DOHH2 (cell line): ENCODE measurements around the gene FXYD3.

ENCODE experiments used
- H3F3A ChIP-seq: fragments of 200-600 bp; sonication (generic), shearing (Covaris generic); 2 replicates; pipeline ENCODE4 v1.6.0; 2016; ENCODE audit warnings: antibody characterized with exemption, mild to moderate bottlenecking; ENCODE audit not compliant: control insufficient read depth, insufficient read depth
- H3K27ac ChIP-seq: fragments of 200-600 bp; sonication (generic); 2 replicates; pipeline ENCODE4 v1.5.1; 2014; ENCODE audit warnings: low read depth, mild to moderate bottlenecking, low read length, moderate library complexity
- H3K27me3 ChIP-seq: fragments of 200-600 bp; sonication (generic); 2 replicates; pipeline ENCODE4 v1.6.1; 2014; ENCODE audit warnings: mild to moderate bottlenecking, low read length, mixed read lengths; ENCODE audit not compliant: control insufficient read depth
- H3K36me3 ChIP-seq: fragments of 200-600 bp; sonication (generic); 2 replicates; pipeline ENCODE4 v1.6.1; 2014; ENCODE audit warnings: mild to moderate bottlenecking, low read length, moderate library complexity, mixed read lengths; ENCODE audit not compliant: control insufficient read depth
- H3K4me1 ChIP-seq: fragments of 200-600 bp; sonication (generic); 2 replicates; pipeline ENCODE4 v1.6.1; 2014; ENCODE audit warnings: mild to moderate bottlenecking, low read length, mixed read lengths; ENCODE audit not compliant: control insufficient read depth
- H3K4me2 ChIP-seq: fragments of 200-600 bp; sonication (generic); 2 replicates; pipeline ENCODE4 v1.6.0; 2014; ENCODE audit warnings: mild to moderate bottlenecking, low read length, moderate library complexity
- H3K4me3 ChIP-seq: fragments of 200-600 bp; sonication (generic); 2 replicates; pipeline ENCODE4 v1.5.1; 2014; ENCODE audit warnings: mild to moderate bottlenecking, low read length, mixed read lengths
- H3K79me2 ChIP-seq: fragments of 200-600 bp; sonication (generic); 2 replicates; pipeline ENCODE4 v1.6.1; 2014; ENCODE audit warnings: mild to moderate bottlenecking, low read length, mixed read lengths; ENCODE audit not compliant: control insufficient read depth
- H3K9me2 ChIP-seq: fragments of 200-600 bp; sonication (generic); replicated peaks from 2 replicates; pipeline ENCODE4 v1.6.1; 2014; ENCODE audit warnings: mild to moderate bottlenecking, low read length, mixed read lengths; ENCODE audit not compliant: control insufficient read depth
- H3K9me3 ChIP-seq: fragments of 200-600 bp; sonication (generic); 2 replicates; pipeline ENCODE4 v1.6.1; 2014; ENCODE audit warnings: antibody characterized with exemption, low read length, mixed read lengths; ENCODE audit not compliant: control insufficient read depth, insufficient read depth
- H4K20me1 ChIP-seq: fragments of 200-600 bp; sonication (generic); 2 replicates; pipeline ENCODE4 v1.6.0; 2014; ENCODE audit warnings: low read depth, mild to moderate bottlenecking, antibody characterized with exemption, low read length, moderate library complexity; ENCODE audit not compliant: control insufficient read depth, insufficient read depth
- EZH2phosphoT487 ChIP-seq: fragments of 200-600 bp; sonication (generic); IDR thresholded peaks from 2 replicates; pipeline ENCODE4 v1.6.1; 2017; ENCODE audit warnings: borderline replicate concordance, mild to moderate bottlenecking, antibody characterized with exemption, low read length, moderate library complexity, mixed read lengths
- TF ChIP-seq, protein P1 (sequence below): fragments of 200-600 bp; sonication (generic); IDR thresholded peaks from one replicate; pipeline ENCODE4 v1.5.1; 2014; ENCODE audit warnings: antibody characterized with exemption, mild to moderate bottlenecking, low read depth, low read length; ENCODE audit not compliant: poor library complexity, severe bottlenecking

FXYD3 gene

GRCh38 chr19:35136977-35137702 lies 21.5 kb downstream of the FXYD3 start:
- peaks cover 14% of the 10 kb centered on the region for H3K27me3 ChIP-seq
- H3K79me2 ChIP-seq: no peaks in the 10 kb centered on the region
- no peak for TF ChIP-seq EZH2phosphoT487
- TF ChIP-seq, protein P1, sequence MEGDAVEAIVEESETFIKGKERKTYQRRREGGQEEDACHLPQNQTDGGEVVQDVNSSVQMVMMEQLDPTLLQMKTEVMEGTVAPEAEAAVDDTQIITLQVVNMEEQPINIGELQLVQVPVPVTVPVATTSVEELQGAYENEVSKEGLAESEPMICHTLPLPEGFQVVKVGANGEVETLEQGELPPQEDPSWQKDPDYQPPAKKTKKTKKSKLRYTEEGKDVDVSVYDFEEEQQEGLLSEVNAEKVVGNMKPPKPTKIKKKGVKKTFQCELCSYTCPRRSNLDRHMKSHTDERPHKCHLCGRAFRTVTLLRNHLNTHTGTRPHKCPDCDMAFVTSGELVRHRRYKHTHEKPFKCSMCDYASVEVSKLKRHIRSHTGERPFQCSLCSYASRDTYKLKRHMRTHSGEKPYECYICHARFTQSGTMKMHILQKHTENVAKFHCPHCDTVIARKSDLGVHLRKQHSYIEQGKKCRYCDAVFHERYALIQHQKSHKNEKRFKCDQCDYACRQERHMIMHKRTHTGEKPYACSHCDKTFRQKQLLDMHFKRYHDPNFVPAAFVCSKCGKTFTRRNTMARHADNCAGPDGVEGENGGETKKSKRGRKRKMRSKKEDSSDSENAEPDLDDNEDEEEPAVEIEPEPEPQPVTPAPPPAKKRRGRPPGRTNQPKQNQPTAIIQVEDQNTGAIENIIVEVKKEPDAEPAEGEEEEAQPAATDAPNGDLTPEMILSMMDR: no peak
- H3K4me3 ChIP-seq: no peak overlapping the region
- no peaks in the 10 kb centered on the region for H4K20me1 ChIP-seq
- H3K4me1 ChIP-seq: peaks cover 21% of the 10 kb centered on the region
- H3K4me2 ChIP-seq: no peak overlapping the region
- H3K27ac ChIP-seq: no peak overlapping the region
- peaks cover 5% of the 10 kb centered on the region; the same call in 1 of the 2 replicates for H3F3A ChIP-seq
- no peaks in the 10 kb centered on the region for H3K36me3 ChIP-seq
- no peaks in the 10 kb centered on the region for H3K9me3 ChIP-seq
- no peaks in the 10 kb centered on the region for H3K9me2 ChIP-seq

GRCh38 chr19:35138305-35138892 lies 22.8 kb downstream of the FXYD3 start, which contains the start of gene FXYD1:
Gene FXYD1 (plus strand): TSS chr19:35138824. CDS start chr19:35140080, 1,256 bp downstream.
- peaks cover 31% of the 10 kb centered on the region for H3K4me1 ChIP-seq
- no peak within 1 kb of the TSS for H3K4me2 ChIP-seq

DNA sequence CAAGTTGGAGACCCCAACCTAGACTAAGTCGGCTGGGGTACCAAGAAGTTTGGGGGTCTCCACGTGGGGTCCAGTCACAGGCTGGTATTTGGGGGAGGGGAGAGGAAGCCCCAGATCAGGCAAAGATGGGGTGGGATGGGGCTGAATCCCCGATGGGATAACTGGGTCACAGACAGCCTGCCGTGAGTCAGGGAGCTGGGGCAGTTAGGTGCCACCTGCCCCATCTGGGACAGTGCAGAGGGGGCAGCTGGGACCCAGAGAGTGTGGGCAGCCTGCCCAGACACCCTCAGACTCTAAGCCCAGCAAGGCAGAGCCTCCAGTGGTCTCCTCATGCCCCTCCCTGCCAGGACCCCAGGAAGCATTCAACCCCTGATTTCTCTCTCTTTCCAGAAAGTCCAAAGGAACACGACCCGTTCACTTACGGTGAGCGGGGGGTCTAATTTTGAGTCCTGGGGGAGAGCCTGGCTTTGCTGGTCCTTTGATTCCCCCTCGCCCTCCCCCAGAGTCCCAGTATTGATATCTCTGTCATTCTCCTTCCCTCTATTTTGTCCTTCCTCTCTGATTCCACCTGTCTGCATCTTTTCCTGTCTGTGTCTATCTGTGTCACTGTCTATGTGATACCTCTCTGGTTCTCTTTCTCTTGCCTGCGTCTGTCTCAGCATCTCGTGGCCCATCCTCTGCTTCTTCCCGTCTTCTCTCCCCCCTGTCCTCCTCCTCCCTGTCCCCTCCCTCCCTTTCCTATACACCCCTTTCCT lies 24.8 kb downstream of the FXYD3 start:
- Histone ChIP-seq H4K20me1 (no peaks in the 10 kb centered on the region), H3K4me2 (peak overlapping the region; percentile 70), H3K4me1 (peaks cover 38% of the 10 kb centered on the region), H3K9me3 (no peaks in the 10 kb centered on the region), H3K36me3 (no peaks in the 10 kb centered on the region), H3K9me2 (no peaks in the 10 kb centered on the region), H3K4me3 (peak overlapping the region; percentile 49), H3K27ac (no peak overlapping the region), H3K79me2 (no peaks in the 10 kb centered on the region), H3F3A (peaks cover 7% of the 10 kb centered on the region; the same call in 1 of the 2 replicates), H3K27me3 (peaks cover 38% of the 10 kb centered on the region)
- no peak for TF ChIP-seq EZH2phosphoT487
- TF ChIP-seq, protein P1: no peak

More at GRCh38 chr19:35138305-35138892, 22.8 kb downstream of the FXYD3 start, which contains the start of gene FXYD1:
- Histone ChIP-seq H3K36me3 (no peaks in the 10 kb centered on the region), H3K27me3 (peaks cover 23% of the 10 kb centered on the region), H3K27ac (no peak within 1 kb of the TSS), H3K9me3 (no peaks in the 10 kb centered on the region), H4K20me1 (no peaks in the 10 kb centered on the region), H3K4me3 (no peak within 1 kb of the TSS), H3F3A (peaks cover 5% of the 10 kb centered on the region; the same call in 1 of the 2 replicates), H3K79me2 (no peaks in the 10 kb centered on the region), H3K9me2 (no peaks in the 10 kb centered on the region)
- TF ChIP-seq, protein P1: no peak
- no peak for TF ChIP-seq EZH2phosphoT487
